Omental fat pad (tissue), 4 donors: ENCODE measurements around the gene CD300LB. TPM values are rescaled to one million over a fixed set of nuclear protein-coding genes. Genes with fewer than 3 reads are reported as not detected.
"Not testable (repeated sequence)": the region's sequence is repeated elsewhere in the genome, so short reads cannot be mapped to it uniquely, and the experiment has no call there.

Experiments used
- ATAC-seq: fragments of 150-250 bp; one replicate; pipeline ENCODE4 v1.9.1; 2016; ENCODE audit warnings: mild to moderate bottlenecking, moderate library complexity; ENCODE audit not compliant: low FRiP score
- DNase-seq: peaks from one replicate; pipeline ENCODE4 v3.0.0-alpha.2; 2019; ENCODE audit warnings: low spot score
- total RNA-seq, 4 donors: library from RNA; depleted of rRNA; stranded (reverse); fragments of >200 nt; gene quantifications; one replicate each; pipeline ENCODE4 v1.1.0, GENCODE V29; 2016
- TF ChIP-seq, protein P1 (sequence below), 3 donors: fragments of 450-650 bp; IDR thresholded peaks; one replicate each; pipeline ENCODE4 v1.5.1; 2016 to 2017; ENCODE audit warnings: antibody characterized with exemption in 3 of 3, mild to moderate bottlenecking in 3 of 3, moderate library complexity in 2 of 3

Gene CD300LB
- total RNA-seq, 4 donors from 2014 or later, result 0.63 to 14.1 (median 0.86) TPM

DNA sequence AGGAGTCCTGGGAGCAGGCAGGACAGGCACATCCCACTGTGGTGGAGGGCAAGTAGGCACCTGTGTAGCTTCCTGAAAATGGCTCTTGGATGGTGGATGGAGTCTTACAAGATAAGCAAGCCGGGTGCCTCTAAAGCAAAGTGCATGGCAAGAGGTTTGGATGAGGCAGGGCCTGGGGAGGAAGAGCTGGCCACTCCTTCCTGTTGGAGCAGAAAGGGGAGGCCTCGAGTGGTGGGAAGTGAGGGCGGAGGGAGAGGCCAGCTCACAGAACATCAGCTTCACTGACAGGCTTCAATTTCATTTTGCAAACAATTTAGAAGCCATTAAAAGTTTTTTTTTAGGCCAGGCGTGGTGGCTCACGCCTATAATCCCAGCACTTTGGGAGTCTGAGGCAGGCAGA is 33.8 kb downstream of the CD300LB start:
- no peak for ATAC-seq
- TF ChIP-seq, protein P1, sequence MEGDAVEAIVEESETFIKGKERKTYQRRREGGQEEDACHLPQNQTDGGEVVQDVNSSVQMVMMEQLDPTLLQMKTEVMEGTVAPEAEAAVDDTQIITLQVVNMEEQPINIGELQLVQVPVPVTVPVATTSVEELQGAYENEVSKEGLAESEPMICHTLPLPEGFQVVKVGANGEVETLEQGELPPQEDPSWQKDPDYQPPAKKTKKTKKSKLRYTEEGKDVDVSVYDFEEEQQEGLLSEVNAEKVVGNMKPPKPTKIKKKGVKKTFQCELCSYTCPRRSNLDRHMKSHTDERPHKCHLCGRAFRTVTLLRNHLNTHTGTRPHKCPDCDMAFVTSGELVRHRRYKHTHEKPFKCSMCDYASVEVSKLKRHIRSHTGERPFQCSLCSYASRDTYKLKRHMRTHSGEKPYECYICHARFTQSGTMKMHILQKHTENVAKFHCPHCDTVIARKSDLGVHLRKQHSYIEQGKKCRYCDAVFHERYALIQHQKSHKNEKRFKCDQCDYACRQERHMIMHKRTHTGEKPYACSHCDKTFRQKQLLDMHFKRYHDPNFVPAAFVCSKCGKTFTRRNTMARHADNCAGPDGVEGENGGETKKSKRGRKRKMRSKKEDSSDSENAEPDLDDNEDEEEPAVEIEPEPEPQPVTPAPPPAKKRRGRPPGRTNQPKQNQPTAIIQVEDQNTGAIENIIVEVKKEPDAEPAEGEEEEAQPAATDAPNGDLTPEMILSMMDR (IDR thresholded peaks at IDR 0.05), result no peak
- DNase-seq, result no peak

DNA sequence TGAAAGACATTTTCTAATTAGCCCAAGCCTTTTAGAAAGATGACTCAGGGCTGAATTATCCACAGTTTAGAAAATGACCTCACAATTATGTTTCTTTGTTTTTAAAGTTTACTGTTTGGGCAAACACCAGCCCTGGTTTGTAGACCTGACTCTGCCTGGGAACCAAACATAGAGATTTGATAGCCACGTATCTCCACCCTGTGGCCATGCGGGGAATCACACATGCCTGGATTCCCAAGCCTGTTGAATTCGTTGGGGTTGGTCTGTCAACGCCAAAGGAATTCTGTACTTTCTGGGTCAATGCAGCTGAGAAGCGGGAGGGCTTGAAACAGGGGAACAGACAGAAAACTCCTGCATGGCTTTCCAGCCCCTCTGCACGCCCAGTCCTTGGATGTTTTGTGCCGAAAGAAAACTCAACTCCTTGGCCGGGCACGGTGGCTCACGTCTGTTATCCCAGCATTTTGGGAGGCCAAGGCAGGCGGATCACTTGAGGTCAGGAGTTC is 37.9 kb downstream of the CD300LB start:
- TF ChIP-seq, protein P1 (IDR thresholded peaks at IDR 0.05), result peak in 1 of 3 donors; percentile 55
- DNase-seq, result peak; percentile 71
- peak; percentile 78 for ATAC-seq

DNA sequence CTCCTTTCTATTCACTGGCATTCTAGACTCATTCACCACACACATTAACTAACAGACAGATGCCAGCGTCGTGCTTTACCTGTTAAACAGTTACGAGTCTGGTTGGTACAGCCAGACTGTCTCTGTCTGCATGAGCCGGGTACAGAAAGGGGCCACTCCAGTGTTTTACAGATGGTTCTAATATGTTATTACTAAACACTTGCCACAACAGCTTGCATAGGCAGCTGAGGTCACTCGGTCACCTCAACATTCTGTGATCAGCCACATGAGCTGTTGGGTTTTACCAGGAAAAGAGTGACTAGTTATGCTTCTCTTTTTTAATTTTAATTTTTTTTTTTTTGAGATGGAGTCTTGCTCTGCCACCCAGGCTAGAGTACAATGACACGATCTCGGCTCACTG is 39.6 kb downstream of the CD300LB start:
- TF ChIP-seq, protein P1 (IDR thresholded peaks at IDR 0.05), result no peak
- no peak for DNase-seq
- ATAC-seq, result no peak

DNA sequence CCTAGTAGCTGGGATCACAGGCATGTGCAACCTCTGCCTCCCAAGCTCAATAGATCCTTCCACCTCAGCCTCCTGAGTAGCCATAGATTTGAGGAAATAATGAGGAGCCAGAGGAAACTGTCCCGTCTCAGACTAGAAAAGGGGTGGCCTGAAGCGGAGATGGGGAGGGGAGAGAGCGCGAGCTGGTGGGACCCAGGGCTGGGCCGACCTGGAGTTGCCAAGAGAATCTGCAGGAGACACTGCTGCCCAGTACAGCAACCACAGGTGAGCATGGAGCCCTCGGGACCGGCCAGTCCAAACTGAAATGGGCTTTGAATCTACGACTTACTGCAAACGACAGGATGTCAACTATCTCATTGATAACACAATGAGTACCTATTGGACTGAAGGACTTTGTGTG is 40.6 kb downstream of the CD300LB start:
- TF ChIP-seq, protein P1 (IDR thresholded peaks at IDR 0.05), result no peak
- ATAC-seq, result no peak
- DNase-seq, result no peak

DNA sequence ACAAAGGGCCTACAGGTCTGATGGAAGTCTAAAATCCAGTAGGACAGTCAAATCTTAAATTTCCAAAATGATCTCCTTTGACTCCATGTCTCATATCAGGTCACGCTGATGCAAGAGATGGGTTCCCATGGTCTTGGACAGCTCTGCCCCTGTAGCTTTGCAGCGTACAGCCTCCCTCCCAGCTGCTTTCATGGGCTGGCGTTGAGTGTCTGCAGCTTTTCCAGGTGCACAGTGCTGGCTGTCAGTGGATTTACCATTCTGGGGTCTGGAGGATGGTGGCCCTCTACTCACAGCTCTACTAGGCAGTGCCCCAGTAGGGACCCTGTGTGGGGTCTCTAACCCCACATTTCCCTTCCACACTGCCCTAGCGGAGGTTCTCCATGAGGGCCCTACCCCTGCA is 43.0 kb downstream of the CD300LB start:
- not testable (repeated sequence) for DNase-seq, ATAC-seq

DNA sequence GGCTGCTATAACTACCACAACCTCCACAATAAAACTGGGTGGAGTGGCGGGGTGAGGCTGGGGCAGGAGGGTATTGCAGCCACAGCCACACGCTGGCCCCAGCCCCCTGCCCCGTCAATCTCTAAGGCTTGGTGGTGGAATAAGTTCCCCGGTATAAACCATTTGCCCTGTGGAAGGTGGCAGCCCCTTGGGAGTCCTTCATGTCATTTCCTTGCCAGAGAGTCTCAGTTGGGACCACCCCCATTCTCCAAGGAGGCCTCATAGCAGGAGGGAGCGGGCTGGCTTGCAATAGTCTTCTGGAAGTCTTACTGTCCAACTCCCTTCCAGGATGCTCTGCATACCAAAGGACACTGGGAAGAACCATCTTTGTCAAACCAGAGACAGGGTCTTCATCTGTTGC is 45.4 kb downstream of the CD300LB start:
- TF ChIP-seq, protein P1 (IDR thresholded peaks at IDR 0.05), result no peak
- DNase-seq, result no peak
- ATAC-seq, result no peak

DNA sequence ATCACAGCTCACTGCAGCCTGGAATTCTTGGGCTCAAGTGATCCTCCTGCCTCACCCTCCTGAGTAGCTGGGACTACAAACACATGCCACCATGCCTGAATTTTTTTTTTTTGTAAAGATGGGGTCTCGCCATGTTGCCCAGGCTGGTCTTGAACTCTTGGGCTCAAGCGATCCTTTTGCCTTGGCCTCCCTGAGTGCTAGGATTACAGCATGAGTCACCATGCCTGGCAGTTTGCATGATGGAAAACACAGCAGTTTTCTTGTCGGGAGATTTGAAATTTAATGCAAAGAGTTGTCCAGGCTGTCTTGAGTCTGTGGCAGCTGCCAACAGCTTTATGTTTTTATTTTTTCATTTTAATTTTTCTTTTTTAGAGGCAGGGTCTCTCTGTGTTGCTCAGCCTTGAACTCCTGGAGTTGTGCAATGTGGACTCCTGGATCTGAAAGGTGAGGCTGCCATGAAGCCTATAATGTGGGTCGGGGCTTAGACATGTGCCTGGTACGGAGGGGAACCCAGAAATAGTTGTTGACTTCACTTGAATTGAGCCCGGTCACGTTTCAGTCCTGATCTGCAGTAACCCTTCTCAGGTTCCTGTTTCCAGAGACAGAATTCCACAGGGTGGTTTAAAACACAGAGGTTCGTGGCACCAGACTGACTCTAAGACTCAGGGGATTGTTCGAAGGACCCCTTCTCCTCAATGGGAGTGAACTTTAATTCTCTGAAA is 46.1 kb downstream of the CD300LB start:
- ATAC-seq (no peak), DNase-seq (no peak)
- TF ChIP-seq, protein P1 (IDR thresholded peaks at IDR 0.05), result no peak
